MM.1S (cell line): ENCODE measurements around the gene DGUOK.
"Not testable (repeated sequence)": the region's sequence is repeated elsewhere in the genome, so short reads cannot be mapped to it uniquely, and the experiment has no call there.

Experiments used
- DNase-seq: peaks from one replicate; pipeline ENCODE4 v3.0.0-alpha.2; 2015
- H2AFZ ChIP-seq: fragments of 300-600 bp; sonication (generic); 2 replicates; pipeline ENCODE4 v1.6.0; 2016; ENCODE audit warnings: antibody characterized with exemption, low read length
- H3F3A ChIP-seq: fragments of 300-600 bp; sonication (generic); 2 replicates; pipeline ENCODE4 v1.6.1; 2016; ENCODE audit warnings: mild to moderate bottlenecking, antibody characterized with exemption, low read length, moderate library complexity, mixed read lengths; ENCODE audit not compliant: insufficient read depth
- H3K27ac ChIP-seq: fragments of 300-600 bp; sonication (generic); 2 replicates; pipeline ENCODE4 v1.5.1; 2016; ENCODE audit warnings: mild to moderate bottlenecking, low read length
- H3K27me3 ChIP-seq: fragments of 300-600 bp; sonication (generic); replicated peaks from 2 replicates; pipeline ENCODE4 v1.6.0; 2016; ENCODE audit warnings: low read length; ENCODE audit not compliant: insufficient read depth
- H3K36me3 ChIP-seq: fragments of 300-600 bp; sonication (generic); replicated peaks from 2 replicates; pipeline ENCODE4 v1.6.1; 2016; ENCODE audit warnings: mild to moderate bottlenecking, low read length, mixed read lengths; ENCODE audit not compliant: insufficient read depth
- H3K4me1 ChIP-seq: fragments of 300-600 bp; sonication (generic); 2 replicates; pipeline ENCODE4 v1.6.1; 2016; ENCODE audit warnings: low read length, mixed read lengths
- H3K4me2 ChIP-seq: fragments of 300-600 bp; sonication (generic); 2 replicates; pipeline ENCODE4 v1.6.0; 2016; ENCODE audit warnings: low read depth, low read length
- H3K4me3 ChIP-seq: fragments of 300-600 bp; sonication (generic); 2 replicates; pipeline ENCODE4 v1.5.1; 2016; ENCODE audit warnings: low read length, mixed read lengths
- H3K79me2 ChIP-seq: fragments of 300-600 bp; sonication (generic); 2 replicates; pipeline ENCODE4 v1.6.1; 2016; ENCODE audit warnings: mixed run types, low read length, mixed read lengths
- H3K9ac ChIP-seq: fragments of 300-600 bp; sonication (generic); 2 replicates; pipeline ENCODE4 v1.6.1; 2016; ENCODE audit warnings: low read length, mixed read lengths
- H3K9me2 ChIP-seq: fragments of 300-600 bp; sonication (generic); replicated peaks from 2 replicates; pipeline ENCODE4 v1.6.1; 2016; ENCODE audit warnings: mild to moderate bottlenecking, low read length, mixed read lengths; ENCODE audit not compliant: insufficient read depth
- H3K9me3 ChIP-seq: fragments of 300-600 bp; sonication (generic); replicated peaks from 2 replicates; pipeline ENCODE4 v1.6.1; 2016; ENCODE audit warnings: mild to moderate bottlenecking, low read length, mixed read lengths; ENCODE audit not compliant: insufficient read depth
- H4K20me1 ChIP-seq: fragments of 300-600 bp; sonication (generic); 2 replicates; pipeline ENCODE4 v1.6.1; 2016; ENCODE audit warnings: mild to moderate bottlenecking, low read length, moderate library complexity, mixed read lengths; ENCODE audit not compliant: insufficient read depth
- EZH2 ChIP-seq: fragments of 300-600 bp; sonication (generic); optimal IDR thresholded peaks from 2 replicates; pipeline ENCODE3; 2017; ENCODE audit warnings: low read depth, mild to moderate bottlenecking, antibody characterized with exemption, low read length, mixed read lengths
- EZH2phosphoT487 ChIP-seq: fragments of 300-600 bp; sonication (generic); IDR thresholded peaks from 2 replicates; pipeline ENCODE4 v1.6.1; 2018; ENCODE audit warnings: antibody characterized with exemption, low read length
- TF ChIP-seq, protein P1 (sequence below): fragments of 300-600 bp; sonication (generic); IDR thresholded peaks from 2 replicates; pipeline ENCODE4 v1.5.1; 2016; ENCODE audit warnings: antibody characterized with exemption, low read length, mixed read lengths

Gene DGUOK

DNA sequence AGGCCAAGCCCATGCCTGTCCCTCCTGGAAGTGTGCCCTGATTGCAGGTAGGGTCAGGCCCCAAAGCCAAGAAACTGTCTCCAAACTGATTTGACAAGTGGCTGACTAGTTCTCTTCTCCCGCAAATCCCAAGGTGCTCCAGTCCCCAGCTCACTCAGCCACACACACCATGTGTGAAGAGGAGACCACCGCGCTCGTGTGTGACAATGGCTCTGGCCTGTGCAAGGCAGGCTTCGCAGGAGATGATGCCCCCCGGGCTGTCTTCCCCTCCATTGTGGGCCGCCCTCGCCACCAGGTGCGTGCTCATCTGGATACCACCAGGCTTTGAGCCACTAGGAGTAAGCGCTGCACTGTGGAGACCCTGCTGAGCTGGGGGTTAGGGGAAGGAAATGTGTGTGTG lies 25.5 kb upstream of the DGUOK start:
- no peak for DNase-seq
- no peaks in the 10 kb centered on the region for H3K36me3 ChIP-seq
- H3F3A ChIP-seq, result no peaks in the 10 kb centered on the region
- no peak for TF ChIP-seq EZH2phosphoT487
- TF ChIP-seq, protein P1, sequence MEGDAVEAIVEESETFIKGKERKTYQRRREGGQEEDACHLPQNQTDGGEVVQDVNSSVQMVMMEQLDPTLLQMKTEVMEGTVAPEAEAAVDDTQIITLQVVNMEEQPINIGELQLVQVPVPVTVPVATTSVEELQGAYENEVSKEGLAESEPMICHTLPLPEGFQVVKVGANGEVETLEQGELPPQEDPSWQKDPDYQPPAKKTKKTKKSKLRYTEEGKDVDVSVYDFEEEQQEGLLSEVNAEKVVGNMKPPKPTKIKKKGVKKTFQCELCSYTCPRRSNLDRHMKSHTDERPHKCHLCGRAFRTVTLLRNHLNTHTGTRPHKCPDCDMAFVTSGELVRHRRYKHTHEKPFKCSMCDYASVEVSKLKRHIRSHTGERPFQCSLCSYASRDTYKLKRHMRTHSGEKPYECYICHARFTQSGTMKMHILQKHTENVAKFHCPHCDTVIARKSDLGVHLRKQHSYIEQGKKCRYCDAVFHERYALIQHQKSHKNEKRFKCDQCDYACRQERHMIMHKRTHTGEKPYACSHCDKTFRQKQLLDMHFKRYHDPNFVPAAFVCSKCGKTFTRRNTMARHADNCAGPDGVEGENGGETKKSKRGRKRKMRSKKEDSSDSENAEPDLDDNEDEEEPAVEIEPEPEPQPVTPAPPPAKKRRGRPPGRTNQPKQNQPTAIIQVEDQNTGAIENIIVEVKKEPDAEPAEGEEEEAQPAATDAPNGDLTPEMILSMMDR, result no peak
- TF ChIP-seq EZH2, result no peak
- no peaks in the 10 kb centered on the region for H3K9me2 ChIP-seq
- H3K4me3 ChIP-seq, result no peak overlapping the region
- no peaks in the 10 kb centered on the region for H3K9me3 ChIP-seq
- no peaks in the 10 kb centered on the region for H3K27me3 ChIP-seq
- H4K20me1 ChIP-seq, result no peaks in the 10 kb centered on the region
- no peak overlapping the region for H3K4me2 ChIP-seq
- H3K4me1 ChIP-seq, result no peaks in the 10 kb centered on the region
- no peaks in the 10 kb centered on the region for H3K79me2 ChIP-seq
- H3K9ac ChIP-seq, result no peak overlapping the region
- no peak overlapping the region for H2AFZ ChIP-seq
- no peak overlapping the region for H3K27ac ChIP-seq

DNA sequence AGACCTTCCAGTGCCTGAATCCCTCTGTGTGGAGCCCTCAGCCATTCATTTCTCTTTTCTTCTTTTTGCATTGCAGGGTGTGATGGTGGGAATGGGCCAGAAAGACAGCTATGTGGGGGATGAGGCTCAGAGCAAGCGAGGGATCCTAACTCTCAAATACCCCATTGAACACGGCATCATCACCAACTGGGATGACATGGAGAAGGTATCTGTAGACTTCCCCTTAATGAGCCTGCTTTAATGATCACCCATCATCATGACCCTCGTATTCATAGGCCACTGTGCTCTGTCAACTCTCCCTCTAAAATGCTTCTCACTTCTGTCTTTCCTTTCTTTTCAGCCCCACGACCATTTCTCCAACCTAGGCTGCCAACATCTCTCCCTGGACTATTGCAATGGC lies 24.4 kb upstream of the DGUOK start:
- H3K27me3 ChIP-seq, result no peaks in the 10 kb centered on the region
- no peak overlapping the region for H3K4me2 ChIP-seq
- H3K27ac ChIP-seq, result no peak overlapping the region
- TF ChIP-seq EZH2phosphoT487 (no peak), EZH2 (no peak)
- TF ChIP-seq, protein P1, result no peak
- H3K36me3 ChIP-seq, result no peaks in the 10 kb centered on the region
- no peaks in the 10 kb centered on the region for H3F3A ChIP-seq
- H3K4me1 ChIP-seq, result no peaks in the 10 kb centered on the region
- no peaks in the 10 kb centered on the region for H4K20me1 ChIP-seq
- DNase-seq, result no peak
- no peaks in the 10 kb centered on the region for H3K9me2 ChIP-seq
- H2AFZ ChIP-seq, result no peak overlapping the region
- H3K4me3 ChIP-seq, result no peak overlapping the region
- H3K79me2 ChIP-seq, result no peaks in the 10 kb centered on the region
- H3K9ac ChIP-seq, result no peak overlapping the region
- no peaks in the 10 kb centered on the region for H3K9me3 ChIP-seq

DNA sequence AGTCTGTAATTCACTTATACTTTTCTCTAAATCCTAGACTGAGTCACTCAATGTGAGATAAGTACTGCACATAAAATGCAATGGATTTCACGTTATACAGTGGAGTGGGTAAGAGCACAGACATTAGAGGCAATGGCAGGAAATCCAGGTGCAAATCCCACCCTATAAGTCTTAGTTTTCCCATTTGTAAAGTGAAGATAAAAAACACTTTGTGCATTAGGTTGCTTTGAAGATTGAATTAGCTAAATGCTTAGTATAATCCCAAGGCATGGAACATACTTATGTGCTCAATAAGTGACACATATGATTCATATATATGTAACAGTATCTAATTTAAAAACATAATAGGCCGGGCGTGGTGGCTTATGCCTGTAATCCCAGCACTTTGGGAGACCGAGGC lies 23.4 kb upstream of the DGUOK start:
- TF ChIP-seq EZH2, result no peak
- Histone ChIP-seq H3K4me1 (no peaks in the 10 kb centered on the region), H3K36me3 (no peaks in the 10 kb centered on the region), H2AFZ (no peak overlapping the region), H3K9ac (no peak overlapping the region), H3K4me3 (no peak overlapping the region), H3K27me3 (no peaks in the 10 kb centered on the region), H3F3A (no peaks in the 10 kb centered on the region), H3K9me2 (no peaks in the 10 kb centered on the region), H3K79me2 (no peaks in the 10 kb centered on the region), H3K27ac (no peak overlapping the region), H3K9me3 (no peaks in the 10 kb centered on the region), H3K4me2 (no peak overlapping the region), H4K20me1 (no peaks in the 10 kb centered on the region)
- DNase-seq, result no peak

DNA sequence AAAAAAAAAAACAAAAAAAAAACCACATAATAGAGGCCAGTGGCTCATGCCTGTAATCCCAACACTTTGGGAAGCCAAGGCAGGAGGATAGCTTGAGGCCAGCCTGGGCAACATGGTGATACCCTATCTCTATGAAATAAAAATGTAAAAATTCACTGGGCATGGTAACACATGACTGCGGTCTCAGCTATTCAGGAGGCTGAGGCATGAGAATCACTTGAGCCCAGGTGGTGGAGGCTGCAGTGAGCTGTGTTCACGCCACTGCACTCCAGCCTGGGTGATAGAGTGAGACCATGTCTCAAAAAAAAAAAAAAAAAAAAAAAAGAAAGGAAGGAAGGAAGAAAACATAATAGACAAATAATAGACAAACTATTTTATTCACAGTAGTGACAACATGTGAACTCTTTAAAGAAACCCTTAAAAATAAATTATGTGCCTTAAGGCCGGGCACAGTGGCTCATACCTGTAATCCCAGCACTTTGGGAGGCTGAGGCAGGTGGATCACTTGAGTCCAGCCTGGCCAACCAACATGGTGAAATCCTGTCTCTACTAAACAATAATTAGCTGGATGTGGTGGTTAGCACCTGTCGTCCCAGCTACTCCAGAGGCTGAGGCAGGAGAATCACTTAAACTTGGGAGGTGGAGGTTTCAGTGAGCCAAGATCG lies 22.6 kb upstream of the DGUOK start:
- H3K9me3 ChIP-seq, H3K4me2 ChIP-seq, DNase-seq, H3K4me1 ChIP-seq, H3K9me2 ChIP-seq, H3K9ac ChIP-seq, H3F3A ChIP-seq, H2AFZ ChIP-seq, H3K79me2 ChIP-seq, H3K27ac ChIP-seq, H4K20me1 ChIP-seq, H3K27me3 ChIP-seq, H3K36me3 ChIP-seq, H3K4me3 ChIP-seq: not testable (repeated sequence)
